AG04450 (cell line): Measurements from ENCODE around the gene EXOC4. TPM values are rescaled to one million over a fixed set of nuclear protein-coding genes. Genes with fewer than 3 reads are reported as not detected.

ENCODE experiments used
- CTCF ChIA-PET: fragments of 300-600, 350-600 bp; formaldehyde crosslinking; extraction: SDS; loops from one replicate; lab custom pipeline; 2022; ENCODE audit warnings: antibody characterized with exemption, inconsistent platforms; lab: Charles Lee
- POLR2A ChIA-PET: fragments of 350-600 bp; formaldehyde crosslinking; extraction: SDS; loops from one replicate; lab custom pipeline; 2021; ENCODE audit warnings: antibody characterized with exemption, inconsistent platforms; lab: Yijun Ruan, JAX
- DNase-seq: peaks from one replicate; pipeline ENCODE4 v3.0.0-alpha.2; 2011; ENCODE audit warnings: low read depth, low spot score
- H3K27ac ChIP-seq: one replicate; pipeline ENCODE4 v1.5.1; 2012; ENCODE audit warnings: low read depth, low read length, control low read depth
- H3K27me3 ChIP-seq: one replicate; pipeline ENCODE4 v1.6.0; 2012; ENCODE audit warnings: low read length; ENCODE audit not compliant: control insufficient read depth, insufficient read depth
- H3K4me3 ChIP-seq: 2 replicates; pipeline ENCODE4 v1.5.1; 2011; ENCODE audit warnings: mild to moderate bottlenecking, low read depth, low read length, control low read depth
- H3K9me3 ChIP-seq: 2 replicates; pipeline ENCODE4 v1.5.1; 2012; ENCODE audit warnings: low read length; ENCODE audit not compliant: control insufficient read depth, insufficient read depth
- polyA plus RNA-seq: library from polyadenylated mRNA; depleted of rRNA; stranded (reverse); fragments of >200 nt; gene quantifications from 2 replicates; pipeline ENCODE4 v1.2.3, GENCODE V29; 2011
- TF ChIP-seq, protein P1 (sequence below): IDR thresholded peaks from 2 replicates; pipeline ENCODE4 v1.5.1; 2011; ENCODE audit warnings: low read depth, low read length, control low read depth, inconsistent platforms

The EXOC4 gene
- polyA plus RNA-seq, 1 experiment = 73.5 TPM

DNA sequence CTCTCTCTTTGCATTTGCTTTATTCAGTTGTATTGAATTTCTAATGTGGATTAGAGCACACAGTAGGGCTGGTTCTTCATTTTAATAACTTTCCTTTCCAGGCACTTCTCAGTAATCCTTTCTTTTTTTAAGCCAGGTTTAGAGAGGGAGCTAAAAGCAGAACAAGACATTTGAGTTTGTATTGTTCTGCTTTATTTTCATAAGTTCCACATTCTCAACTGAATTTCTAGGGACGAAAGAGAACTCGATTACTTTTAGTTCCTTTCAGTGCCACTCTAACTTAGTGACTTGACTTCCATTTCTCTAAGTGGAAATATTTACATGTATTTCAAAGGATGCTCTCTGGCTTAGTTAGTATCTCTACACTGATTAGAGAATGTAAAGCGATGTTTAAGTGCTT lies 145.6 kb downstream of the EXOC4 start:
- Histone ChIP-seq H3K4me3 (no peak overlapping the region), H3K27me3 (no peaks in the 10 kb centered on the region), H3K9me3 (no peaks in the 10 kb centered on the region), H3K27ac (no peak overlapping the region)
- DNase-seq = no peak
- CTCF ChIA-PET = no interaction called here
- TF ChIP-seq, protein P1, sequence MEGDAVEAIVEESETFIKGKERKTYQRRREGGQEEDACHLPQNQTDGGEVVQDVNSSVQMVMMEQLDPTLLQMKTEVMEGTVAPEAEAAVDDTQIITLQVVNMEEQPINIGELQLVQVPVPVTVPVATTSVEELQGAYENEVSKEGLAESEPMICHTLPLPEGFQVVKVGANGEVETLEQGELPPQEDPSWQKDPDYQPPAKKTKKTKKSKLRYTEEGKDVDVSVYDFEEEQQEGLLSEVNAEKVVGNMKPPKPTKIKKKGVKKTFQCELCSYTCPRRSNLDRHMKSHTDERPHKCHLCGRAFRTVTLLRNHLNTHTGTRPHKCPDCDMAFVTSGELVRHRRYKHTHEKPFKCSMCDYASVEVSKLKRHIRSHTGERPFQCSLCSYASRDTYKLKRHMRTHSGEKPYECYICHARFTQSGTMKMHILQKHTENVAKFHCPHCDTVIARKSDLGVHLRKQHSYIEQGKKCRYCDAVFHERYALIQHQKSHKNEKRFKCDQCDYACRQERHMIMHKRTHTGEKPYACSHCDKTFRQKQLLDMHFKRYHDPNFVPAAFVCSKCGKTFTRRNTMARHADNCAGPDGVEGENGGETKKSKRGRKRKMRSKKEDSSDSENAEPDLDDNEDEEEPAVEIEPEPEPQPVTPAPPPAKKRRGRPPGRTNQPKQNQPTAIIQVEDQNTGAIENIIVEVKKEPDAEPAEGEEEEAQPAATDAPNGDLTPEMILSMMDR = no peak
- POLR2A ChIA-PET = no interaction called here

DNA sequence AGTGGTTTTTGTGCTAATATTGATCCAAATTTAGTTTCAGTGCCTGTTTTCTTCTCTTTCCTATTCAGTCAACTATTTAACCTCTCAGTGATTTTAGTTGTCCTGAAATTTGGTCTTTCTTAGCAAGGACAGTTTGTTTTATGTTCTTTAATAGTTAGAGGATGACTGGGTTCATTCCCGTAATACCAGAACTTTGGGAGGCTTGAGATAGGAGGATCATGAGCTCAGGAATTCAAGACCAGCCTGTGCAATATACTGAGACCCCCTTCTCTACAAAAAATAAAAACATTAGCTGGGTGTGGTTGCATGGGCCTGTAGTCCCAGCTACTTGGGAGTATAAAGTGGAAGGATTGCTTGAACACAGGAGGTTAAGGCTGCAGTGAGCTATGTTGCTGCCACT lies 148.3 kb downstream of the EXOC4 start:
- Histone ChIP-seq H3K9me3 (no peaks in the 10 kb centered on the region), H3K27ac (no peak overlapping the region), H3K4me3 (no peak overlapping the region), H3K27me3 (no peaks in the 10 kb centered on the region)
- ChIA-PET CTCF (interaction anchor here (0.8 kb wide), 1 partner anchor 33 kb away, joined by 4 read pairs; no protein-coding TSS in a partner anchor), POLR2A (no interaction called here)
- DNase-seq = no peak
- TF ChIP-seq, protein P1 = no peak

- CTCF ChIA-PET = interaction anchor here (0.7 to 1.5 kb wide), 2 partner anchors 26 to 175 kb away, joined by 3 to 4 read pairs; no protein-coding TSS in a partner anchor
- Histone ChIP-seq H3K4me3 (no peak overlapping the region), H3K9me3 (no peaks in the 10 kb centered on the region), H3K27me3 (no peaks in the 10 kb centered on the region), H3K27ac (no peak overlapping the region)
- TF ChIP-seq, protein P1 = no peak
- DNase-seq = no peak
- POLR2A ChIA-PET = no interaction called here
Observed at GRCh38 chr7:133408212-133408611, 155.3 kb downstream of the EXOC4 start.

GRCh38 chr7:133409421-133409820 lies 156.5 kb downstream of the EXOC4 start:
- no peaks in the 10 kb centered on the region for H3K9me3 ChIP-seq
- ChIA-PET CTCF (no interaction called here), POLR2A (no interaction called here)
- TF ChIP-seq, protein P1 = no peak
- H3K27me3 ChIP-seq = no peaks in the 10 kb centered on the region
- DNase-seq = no peak
- no peak overlapping the region for H3K27ac ChIP-seq
- no peak overlapping the region for H3K4me3 ChIP-seq

DNA sequence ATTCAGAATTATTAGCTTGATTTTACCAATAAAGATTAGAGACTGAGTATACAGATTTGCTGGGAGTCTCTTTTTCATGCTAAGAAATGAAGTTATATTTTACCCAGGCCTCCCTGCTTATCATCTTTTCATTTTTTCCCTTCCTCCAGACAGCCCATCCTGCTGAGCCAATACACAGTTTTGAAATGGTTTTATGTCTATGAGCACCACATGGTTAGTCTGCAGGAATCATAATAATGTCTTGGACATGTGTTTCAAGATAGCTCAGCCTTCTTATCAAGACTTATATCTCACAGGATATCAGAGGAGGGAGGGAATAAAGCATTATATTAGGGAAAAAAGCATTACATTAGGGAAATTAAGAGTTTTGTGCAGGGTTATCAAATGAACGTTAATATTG lies 157.1 kb downstream of the EXOC4 start:
- Histone ChIP-seq H3K9me3 (no peaks in the 10 kb centered on the region), H3K27me3 (no peaks in the 10 kb centered on the region), H3K27ac (no peak overlapping the region), H3K4me3 (no peak overlapping the region)
- ChIA-PET POLR2A (no interaction called here), CTCF (no interaction called here)
- DNase-seq = no peak
- TF ChIP-seq, protein P1 = no peak
